ENCODE measurements around the gene SV2A.

DNA sequence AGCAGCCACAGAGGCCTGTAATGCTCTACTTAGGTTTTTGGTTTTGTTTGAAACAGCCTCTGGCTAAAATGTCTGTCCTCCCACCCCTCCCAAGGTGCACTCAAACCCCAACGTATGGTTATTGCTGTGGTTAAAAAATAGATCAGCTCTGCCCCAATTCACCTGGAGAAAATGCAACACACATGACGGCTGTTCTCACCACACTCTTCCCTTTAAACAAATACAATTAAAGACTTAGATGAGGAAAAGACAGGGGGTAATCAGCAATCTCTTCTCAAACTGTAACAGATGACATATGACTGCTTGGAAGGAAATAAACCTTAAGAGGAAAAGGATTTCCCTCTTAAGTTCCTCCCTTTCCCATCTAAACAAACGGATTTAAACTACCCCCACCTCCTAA is 25.2 kb upstream of the SV2A start:
- TF ChIP-seq CTCF (IDR thresholded peaks at IDR 0.05; ENCODE audit: low read depth, low read length, missing input control) (no peak), ZBTB33 (IDR thresholded peaks at IDR 0.05) (no peak), FOXA1 (IDR thresholded peaks at IDR 0.05) (no peak), RAD21 (IDR thresholded peaks at IDR 0.05) (no peak), ATF3 (IDR thresholded peaks at IDR 0.05) (no peak), REST (IDR thresholded peaks at IDR 0.05) (no peak), HNF4G (IDR thresholded peaks at IDR 0.05) (no peak), YY1 (IDR thresholded peaks at IDR 0.05) (no peak), RXRA (IDR thresholded peaks at IDR 0.05) (no peak), EGR1 (IDR thresholded peaks at IDR 0.05; ENCODE audit: low read depth in 2 of 2) (no peak), GABPA (IDR thresholded peaks at IDR 0.05 in 1 of 2, conservative IDR thresholded peaks at IDR 0.05 in 1 of 2) (no peak), JUND (IDR thresholded peaks at IDR 0.05) (no peak), TAF1 (conservative IDR thresholded peaks at IDR 0.05) (no peak)
- TF ChIP-seq, protein P1, sequence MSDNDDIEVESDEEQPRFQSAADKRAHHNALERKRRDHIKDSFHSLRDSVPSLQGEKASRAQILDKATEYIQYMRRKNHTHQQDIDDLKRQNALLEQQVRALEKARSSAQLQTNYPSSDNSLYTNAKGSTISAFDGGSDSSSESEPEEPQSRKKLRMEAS (IDR thresholded peaks at IDR 0.05) = no peak

Measured in liver (tissue), 3 donors.